GM23248 (cell line): ENCODE results near the gene MLN. TPM values are rescaled to one million over a fixed set of nuclear protein-coding genes. Genes with fewer than 3 reads are reported as not detected.

ENCODE experiments used
- DNase-seq: peaks from one replicate; pipeline ENCODE4 v3.0.0-alpha.2; 2015
- H2AFZ ChIP-seq: fragments of 200-600 bp; sonication (generic); 2 replicates; pipeline ENCODE4 v1.6.1; 2016; ENCODE audit warnings: antibody characterized with exemption
- H3F3A ChIP-seq: fragments of 200-600 bp; sonication (generic); 2 replicates; pipeline ENCODE4 v1.6.1; 2016; ENCODE audit warnings: mild to moderate bottlenecking, antibody characterized with exemption, mixed run types; ENCODE audit not compliant: insufficient read depth
- H3K27ac ChIP-seq: fragments of 200-600 bp; sonication (generic); 2 replicates; pipeline ENCODE4 v1.5.1; 2016; ENCODE audit warnings: mild to moderate bottlenecking
- H3K27me3 ChIP-seq: fragments of 200-600 bp; sonication (generic); replicated peaks from 2 replicates; pipeline ENCODE4 v1.6.1; 2016; ENCODE audit warnings: mild to moderate bottlenecking; ENCODE audit not compliant: insufficient read depth
- H3K36me3 ChIP-seq: fragments of 200-600 bp; sonication (generic); 2 replicates; pipeline ENCODE4 v1.6.1; 2016; ENCODE audit warnings: low read depth, mild to moderate bottlenecking
- H3K4me1 ChIP-seq: fragments of 200-600 bp; sonication (generic); 2 replicates; pipeline ENCODE4 v1.6.1; 2016; ENCODE audit warnings: mild to moderate bottlenecking; ENCODE audit not compliant: insufficient read depth
- H3K4me2 ChIP-seq: fragments of 200-600 bp; sonication (generic); one replicate; pipeline ENCODE4 v1.6.1; 2016; ENCODE audit warnings: mild to moderate bottlenecking; ENCODE audit not compliant: unreplicated experiment
- H3K4me3 ChIP-seq: fragments of 200-600 bp; sonication (generic); 2 replicates; pipeline ENCODE4 v1.5.1; 2016; ENCODE audit warnings: mild to moderate bottlenecking
- H3K79me2 ChIP-seq: fragments of 200-600 bp; sonication (generic); 2 replicates; pipeline ENCODE4 v1.6.1; 2016; ENCODE audit warnings: mild to moderate bottlenecking; ENCODE audit not compliant: insufficient read depth
- H3K9ac ChIP-seq: fragments of 200-600 bp; sonication (generic); 2 replicates; pipeline ENCODE4 v1.6.1; 2016; ENCODE audit warnings: mild to moderate bottlenecking
- H3K9me2 ChIP-seq: fragments of 200-600 bp; sonication (generic); 2 replicates; pipeline ENCODE4 v1.6.1; 2016; ENCODE audit warnings: mixed run types, mild to moderate bottlenecking, moderate library complexity; ENCODE audit not compliant: insufficient read depth
- H3K9me3 ChIP-seq: fragments of 200-600 bp; sonication (generic); one replicate; pipeline ENCODE4 v1.6.1; 2017; ENCODE audit warnings: low read depth
- H4K20me1 ChIP-seq: fragments of 200-600 bp; sonication (generic); 2 replicates; pipeline ENCODE4 v1.6.0; 2016; ENCODE audit not compliant: insufficient read depth
- EZH2 ChIP-seq: fragments of 200-600 bp; sonication (generic); IDR thresholded peaks from 2 replicates; pipeline ENCODE4 v1.6.1; 2018; ENCODE audit warnings: antibody characterized with exemption, mild to moderate bottlenecking; ENCODE audit not compliant: insufficient read depth, poor library complexity, severe bottlenecking
- EZH2phosphoT487 ChIP-seq: fragments of 200-600 bp; sonication (generic); IDR thresholded peaks from 2 replicates; pipeline ENCODE4 v1.6.1; 2018; ENCODE audit warnings: antibody characterized with exemption, moderate library complexity, mild to moderate bottlenecking, low read depth; ENCODE audit not compliant: insufficient read depth
- WGBS, 2 experiments: methylation state at CpG; one replicate each; pipeline ENCODE4 v1.1.6; 2015 to 2017; ENCODE audit warnings: low lambda C conversion rate in 2 of 2, low coverage in 1 of 2; ENCODE audit errors: missing lambda C conversion rate in 2 of 2; 5-methylcytosine and 5-hydroxymethylcytosine counted together
- in situ Hi-C: fragments of 300-500 bp; cut with MboI; formaldehyde crosslinking; loops from 2 replicates; pipeline ENCODE4 v1.15.0; 2020
- polyA plus RNA-seq: library from polyadenylated mRNA; unstranded; fragments of >200 nt; fragmentation: Nextera tagmentation; extraction: Ambion mirVana; gene quantifications from 2 replicates; pipeline ENCODE4 v1.2.1, GENCODE V29; 2016
- total RNA-seq: library from RNA; depleted of rRNA; stranded (reverse); fragments of >200 nt; shearing (Covaris generic); gene quantifications from 2 replicates; pipeline ENCODE4 v1.2.3, GENCODE V29; 2014; rRNA removed

Gene MLN
- total and polyA plus RNA-seq, 2 experiments from 2014 or later = not detected

GRCh38 chr6:33746036-33746600 lies 57.7 kb downstream of the MLN start:
- no peaks in the 10 kb centered on the region for H3K79me2 ChIP-seq
- no peaks in the 10 kb centered on the region for H3K9me2 ChIP-seq
- H3K4me3 ChIP-seq = no peak overlapping the region
- peaks cover 15% of the 10 kb centered on the region for H3K4me1 ChIP-seq
- peak; percentile 77 for DNase-seq
- H3K9me3 ChIP-seq = no peaks in the 10 kb centered on the region
- H3K4me2 ChIP-seq = no peak overlapping the region
- in situ Hi-C loops = no loop called here
- H3K27ac ChIP-seq = no peak overlapping the region
- H3K36me3 ChIP-seq = no peaks in the 10 kb centered on the region
- no peak overlapping the region for H3K9ac ChIP-seq
- TF ChIP-seq EZH2phosphoT487 (no peak), EZH2 (no peak)
- WGBS, 2 experiments = 14 to 21% methylated on average over 11 of the region's 14 CpGs
- no peaks in the 10 kb centered on the region for H3F3A ChIP-seq
- 0 out of 2 replicates have a peak, but pooled peaks cover 6% of the 10 kb centered on the region for H3K27me3 ChIP-seq
- peak overlapping the region; percentile 45; the same call in 1 of the 2 replicates for H2AFZ ChIP-seq
- H4K20me1 ChIP-seq = no peaks in the 10 kb centered on the region

GRCh38 chr6:33745548-33745947 lies 58.3 kb downstream of the MLN start:
- H2AFZ ChIP-seq = no peak overlapping the region
- H3K9me3 ChIP-seq = no peaks in the 10 kb centered on the region
- H3K9ac ChIP-seq = no peak overlapping the region
- H3K27ac ChIP-seq = no peak overlapping the region
- TF ChIP-seq EZH2 (no peak), EZH2phosphoT487 (no peak)
- no peaks in the 10 kb centered on the region for H3K36me3 ChIP-seq
- H3K79me2 ChIP-seq = no peaks in the 10 kb centered on the region
- DNase-seq = peak; percentile 16
- H3F3A ChIP-seq = no peaks in the 10 kb centered on the region
- 0 out of 2 replicates have a peak, but pooled peaks cover 6% of the 10 kb centered on the region for H3K27me3 ChIP-seq
- in situ Hi-C loops = no loop called here
- no peaks in the 10 kb centered on the region for H3K9me2 ChIP-seq
- WGBS, 2 experiments = 86 to 90% methylated on average over 7 of the region's 7 CpGs
- H3K4me1 ChIP-seq = peaks cover 9% of the 10 kb centered on the region
- no peak overlapping the region for H3K4me3 ChIP-seq
- no peak overlapping the region for H3K4me2 ChIP-seq
- H4K20me1 ChIP-seq = no peaks in the 10 kb centered on the region

- Histone ChIP-seq H3K27me3 (0 out of 2 replicates have a peak, but pooled peaks cover 6% of the 10 kb centered on the region), H3K79me2 (no peaks in the 10 kb centered on the region), H3K9ac (no peak overlapping the region), H3K4me1 (peaks cover 9% of the 10 kb centered on the region), H3K4me2 (no peak overlapping the region), H3K36me3 (no peaks in the 10 kb centered on the region), H3K9me3 (no peaks in the 10 kb centered on the region), H3K27ac (no peak overlapping the region), H3F3A (no peaks in the 10 kb centered on the region), H2AFZ (no peak overlapping the region), H3K9me2 (no peaks in the 10 kb centered on the region), H4K20me1 (no peaks in the 10 kb centered on the region), H3K4me3 (no peak overlapping the region)
- DNase-seq = no peak
- TF ChIP-seq EZH2phosphoT487 = no peak
- WGBS, 2 experiments = 70 to 72% methylated on average over 11 to 13 of the region's 13 CpGs
- in situ Hi-C loops = no loop called here
Measured at GRCh38 chr6:33744895-33745546, 58.8 kb downstream of the MLN start.

Other genes starting within 250 kb of the MLN start
- gene BAK1, start 223.7 kb downstream of the MLN start, total RNA-seq = 18.8 and 22.5 TPM in 2 replicates
- 30.7 and 37.1 TPM in 2 replicates for gene BAK1, start 223.7 kb downstream of the MLN start, polyA plus RNA-seq
- 10.4 and 14.3 TPM in 2 replicates for gene ITPR3, start 182.7 kb downstream of the MLN start, total RNA-seq
- 4.8 and 4.9 TPM in 2 replicates for gene ITPR3, start 182.7 kb downstream of the MLN start, polyA plus RNA-seq
- 11.4 and 31.7 TPM in 2 replicates for gene UQCC2, start 92.3 kb downstream of the MLN start, total RNA-seq
- 134 and 138 TPM in 2 replicates for gene UQCC2, start 92.3 kb downstream of the MLN start, polyA plus RNA-seq
- not detected in 2 replicates for gene IP6K3, start 57.1 kb downstream of the MLN start, total RNA-seq
- gene IP6K3, start 57.1 kb downstream of the MLN start, polyA plus RNA-seq = 0.08 TPM in 1 of 2 replicates, not detected in the other
- gene LEMD2, start 14.9 kb downstream of the MLN start, total RNA-seq = 67.5 and 79.0 TPM in 2 replicates
- 20.1 and 21.5 TPM in 2 replicates for gene LEMD2, start 14.9 kb downstream of the MLN start, polyA plus RNA-seq